ENCODE measurements around the gene PIEZO1. TPM values are rescaled to one million over a fixed set of nuclear protein-coding genes. Genes with fewer than 3 reads are reported as not detected.

The PIEZO1 gene
- total and polyA plus RNA-seq, 9 of the 15 experiments (the other 6 are each of a cell fraction or from before 2014, with no cell fraction given) = 3.6 to 432 (median 131) TPM

GRCh38 chr16:88672776-88673175 is 112.2 kb downstream of the PIEZO1 start:
- H3K9me3 ChIP-seq (replicated peaks; ENCODE audit: control insufficient read depth, insufficient read depth, low read depth, low read length) = no peaks in the 10 kb centered on the region
- no TSS peak for BruUV-seq (replicated peaks)
- ChIA-PET POLR2A (no interaction called here), CTCF (ENCODE audit: low intra/inter-chr PET ratio) (interaction anchor here (1.0 kb wide), 1 partner anchor 25 kb away, joined by 3 read pairs; no protein-coding TSS in a partner anchor)
- H4K20me1 ChIP-seq (replicated peaks; ENCODE audit: control insufficient read depth, insufficient read depth, low read length) = no peaks in the 10 kb centered on the region
- H3K79me2 ChIP-seq (ENCODE audit: control insufficient read depth, insufficient read depth, low read length) = no peaks in the 10 kb centered on the region
- ATAC-seq = peak; percentile 60
- H3K4me1 ChIP-seq (replicated peaks in 1 of 2; ENCODE audit: control insufficient read depth in 2 of 2, insufficient read depth in 2 of 2, low read length in 2 of 2) = peaks cover 0 to 23% of the 10 kb centered on the region in 2 experiments; a peak in 2 of 5 replicates
- in situ Hi-C loops (cut with MboI) = no loop called here
- no peak overlapping the region for H2AFZ ChIP-seq (ENCODE audit: low read depth, low read length)
- no peak overlapping the region for H3K4me2 ChIP-seq (ENCODE audit: insufficient read depth, low read length)
- TF ChIP-seq, protein P1, sequence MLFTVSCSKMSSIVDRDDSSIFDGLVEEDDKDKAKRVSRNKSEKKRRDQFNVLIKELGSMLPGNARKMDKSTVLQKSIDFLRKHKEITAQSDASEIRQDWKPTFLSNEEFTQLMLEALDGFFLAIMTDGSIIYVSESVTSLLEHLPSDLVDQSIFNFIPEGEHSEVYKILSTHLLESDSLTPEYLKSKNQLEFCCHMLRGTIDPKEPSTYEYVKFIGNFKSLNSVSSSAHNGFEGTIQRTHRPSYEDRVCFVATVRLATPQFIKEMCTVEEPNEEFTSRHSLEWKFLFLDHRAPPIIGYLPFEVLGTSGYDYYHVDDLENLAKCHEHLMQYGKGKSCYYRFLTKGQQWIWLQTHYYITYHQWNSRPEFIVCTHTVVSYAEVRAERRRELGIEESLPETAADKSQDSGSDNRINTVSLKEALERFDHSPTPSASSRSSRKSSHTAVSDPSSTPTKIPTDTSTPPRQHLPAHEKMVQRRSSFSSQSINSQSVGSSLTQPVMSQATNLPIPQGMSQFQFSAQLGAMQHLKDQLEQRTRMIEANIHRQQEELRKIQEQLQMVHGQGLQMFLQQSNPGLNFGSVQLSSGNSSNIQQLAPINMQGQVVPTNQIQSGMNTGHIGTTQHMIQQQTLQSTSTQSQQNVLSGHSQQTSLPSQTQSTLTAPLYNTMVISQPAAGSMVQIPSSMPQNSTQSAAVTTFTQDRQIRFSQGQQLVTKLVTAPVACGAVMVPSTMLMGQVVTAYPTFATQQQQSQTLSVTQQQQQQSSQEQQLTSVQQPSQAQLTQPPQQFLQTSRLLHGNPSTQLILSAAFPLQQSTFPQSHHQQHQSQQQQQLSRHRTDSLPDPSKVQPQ (CRISPR knock-in tag; IDR thresholded peaks at IDR 0.05; ENCODE audit: borderline replicate concordance) = no peak
- TF ChIP-seq CTCF (IDR thresholded peaks at IDR 0.05 in 2 of 3, conservative IDR thresholded peaks at IDR 0.05 in 1 of 3; ENCODE audit: insufficient read depth in 2 of 3, low read depth in 1 of 3, low read length in 3 of 3) = peak; percentile 40 to 55 (median 54); a peak in 5 of 6 replicates
- TF ChIP-seq ASH1L (IDR thresholded peaks at IDR 0.05; ENCODE audit: borderline replicate concordance, low read depth, partially characterized antibody) = no peak
- no peak for TF ChIP-seq TEAD4 (IDR thresholded peaks at IDR 0.05; ENCODE audit: low read length)
- TF ChIP-seq TEAD4 (CRISPR knock-in tag; IDR thresholded peaks at IDR 0.05; ENCODE audit: borderline replicate concordance) = no peak
- TF ChIP-seq PKNOX1 (IDR thresholded peaks at IDR 0.05) = peak; percentile 58; the same call in 1 of the 2 replicates
- TF ChIP-seq RAD21 (CRISPR knock-in tag; conservative IDR thresholded peaks at IDR 0.05 in 1 of 2, IDR thresholded peaks at IDR 0.05 in 1 of 2) = peak in 1 of 2 experiments; percentile 53; a peak in 3 of 4 replicates
- H3K27me3 ChIP-seq (ENCODE audit: control insufficient read depth in 2 of 2, insufficient read depth in 2 of 2, low read length in 2 of 2) = no peaks in the 10 kb centered on the region
- H3K4me3 ChIP-seq = no peak overlapping the region
- 61% methylated on average over 11 of the region's 11 CpGs for WGBS (ENCODE audit: insufficient coverage, low coverage, missing lambda C conversion rate)
- H3K9me1 ChIP-seq (ENCODE audit: control insufficient read depth, insufficient read depth, low read length) = no peaks in the 10 kb centered on the region
- peak overlapping the region in 1 of 2 experiments; percentile 31; a peak in 1 of 4 replicates for H3K9ac ChIP-seq (ENCODE audit: insufficient read depth in 1 of 2, low read depth in 2 of 2, low read length in 2 of 2)
- H3K27ac ChIP-seq (ENCODE audit: extremely low read depth, low read depth, low read length) = no peak overlapping the region
- peaks cover 7% of the 10 kb centered on the region; the same call in 2 of the 3 replicates for H3K36me3 ChIP-seq (ENCODE audit: control insufficient read depth, insufficient read depth, low read length)
- peak; percentile 60 for FAIRE-seq
- DNase-seq (ENCODE audit: extremely low read depth in 1 of 4, low spot score in 3 of 4) = no peak
- intact Hi-C loops (cut with micrococcal nuclease) = no loop called here
